ENCODE results near the gene LHX6. TPM values are rescaled to one million over a fixed set of nuclear protein-coding genes. Genes with fewer than 3 reads are reported as not detected.
A peak's percentile ranks its signal among the peaks of the same experiment; 100 is the strongest.

The LHX6 gene
- total and polyA plus RNA-seq, 9 of the 15 experiments (the other 6 are each of a cell fraction or from before 2014, with no cell fraction given) = 2.8 to 16.3 (median 7.9) TPM

GRCh38 chr9:122265149-122265915, 36.6 kb upstream of the LHX6 start (continued):
- no peak for TF ChIP-seq ZBTB40 (IDR thresholded peaks at IDR 0.05)
- no peak for TF ChIP-seq ZBTB40 (CRISPR knock-in tag; IDR thresholded peaks at IDR 0.05)
- no peak for TF ChIP-seq BMI1 (IDR thresholded peaks at IDR 0.05; ENCODE audit: low read length)
- no peak for TF ChIP-seq PHB (CRISPR knock-in tag; IDR thresholded peaks at IDR 0.05)
- no peak for TF ChIP-seq BRF1 (IDR thresholded peaks at IDR 0.05; ENCODE audit: borderline replicate concordance, extremely low read depth, insufficient read length)
- TF ChIP-seq GABPA (tag; conservative IDR thresholded peaks at IDR 0.05; ENCODE audit: low read depth) = peak; percentile 50
- TF ChIP-seq GTF2E2 (tag; IDR thresholded peaks at IDR 0.05) = peak; percentile 6; the same call in 1 of the 2 replicates
- TF ChIP-seq PATZ1 (CRISPR knock-in tag; IDR thresholded peaks at IDR 0.05; ENCODE audit: borderline replicate concordance) = no peak
- TF ChIP-seq ZNF639 (CRISPR knock-in tag; conservative IDR thresholded peaks at IDR 0.05 in 1 of 2, IDR thresholded peaks at IDR 0.05 in 1 of 2) = peak in 1 of 2 experiments; percentile 40; a peak in 2 of 4 replicates
- 0 out of 2 replicates have a peak, but pooled peaks have one; percentile 35 for TF ChIP-seq NFRKB (IDR thresholded peaks at IDR 0.05; ENCODE audit: low read depth)
- no peak; the same call in 1 of the 2 replicates for TF ChIP-seq EP400 (IDR thresholded peaks at IDR 0.05)
- TF ChIP-seq ETV1 (tag; conservative IDR thresholded peaks at IDR 0.05; ENCODE audit: low read depth) = peak; percentile 31; the same call in 1 of the 2 replicates
- TF ChIP-seq CREB1 (IDR thresholded peaks at IDR 0.05) = peak; percentile 53; the same call in 1 of the 2 replicates
- TF ChIP-seq CREB1 (CRISPR knock-in tag; IDR thresholded peaks at IDR 0.05) = no peak

All from K562 (cell line).